A549 (cell line): ENCODE data around the gene SGTA. TPM values are rescaled to one million over a fixed set of nuclear protein-coding genes. Genes with fewer than 3 reads are reported as not detected.

Experiments
- ATAC-seq, 2 experiments: fragments of 200-7000 bp in 1 of 2; fragments of >200 bp in 1 of 2; cut with Nextera tagmentation in 1 of 2; cut with Tn5 transposase in 1 of 2; 3 replicates each; pipeline versions ENCODE4 v1.8.0 to v1.9.1; 2018 to 2020; ENCODE audit warnings: mild to moderate bottlenecking in 1 of 2, moderate library complexity in 1 of 2
- CTCF ChIA-PET: fragments of 300-600 bp; sonication (Branson Sonifier 250); formaldehyde crosslinking; extraction: SDS; loops from one replicate; lab custom pipeline; 2021; ENCODE audit warnings: antibody characterized with exemption, inconsistent platforms; lab: Yijun Ruan, JAX
- POLR2A ChIA-PET: fragments of 350-600 bp; formaldehyde crosslinking; extraction: SDS; loops from one replicate; lab custom pipeline; 2021; ENCODE audit warnings: antibody characterized with exemption, inconsistent platforms; lab: Yijun Ruan, JAX
- DNase-seq, 2 experiments: peaks; one replicate each; pipeline versions ENCODE4 v3.0.0 to v3.0.0-alpha.2; 2011 to 2016; ENCODE audit warnings: low read depth in 1 of 2, low spot score in 1 of 2
- FAIRE-seq: peaks from 2 replicates; lab custom pipeline; 2011; peaks lifted over from hg19 to GRCh38; lab: Jason Lieb, UNC
- H3K27ac ChIP-seq, 2 experiments: fragments of >200 bp; sonication (Bioruptor Twin); formaldehyde crosslinking; 3 replicates each; pipeline ENCODE4 v1.5.1; 2016 to 2017
- H3K4me1 ChIP-seq: fragments of >200 bp; sonication (Bioruptor Twin); formaldehyde crosslinking; 3 replicates; pipeline ENCODE4 v1.6.1; 2016
- H3K4me2 ChIP-seq: fragments of >200 bp; sonication (Bioruptor Twin); formaldehyde crosslinking; 3 replicates; pipeline ENCODE4 v1.6.1; 2016
- H3K4me3 ChIP-seq: fragments of >200 bp; sonication (Bioruptor Twin); formaldehyde crosslinking; 3 replicates; pipeline ENCODE4 v1.5.1; 2016
- H3K9me3 ChIP-seq: fragments of >200 bp; sonication (Bioruptor Twin); formaldehyde crosslinking; 3 replicates; pipeline ENCODE4 v1.6.1; 2016
- BHLHE40 ChIP-seq: IDR thresholded peaks from 2 replicates; pipeline ENCODE4 v1.6.1; 2012; ENCODE audit warnings: low read depth, low read length, inconsistent platforms
- CEBPB ChIP-seq, 2 experiments: fragments of >200 bp in 1 of 2; sonication (Bioruptor Twin) in 1 of 2; formaldehyde crosslinking in 1 of 2; IDR thresholded peaks; 2 replicates each; pipeline ENCODE4 v1.6.1; 2012 to 2016
- CTCF ChIP-seq: fragments of >200 bp; sonication (Bioruptor Twin); formaldehyde crosslinking; IDR thresholded peaks from 3 replicates; pipeline ENCODE4 v1.5.1; 2016
- E2F6 ChIP-seq: IDR thresholded peaks from 2 replicates; pipeline ENCODE4 v1.6.1; 2012; ENCODE audit warnings: low read depth, borderline replicate concordance
- EHF ChIP-seq: fragments of 250-450 bp; sonication (Bioruptor Pico); IDR thresholded peaks from 2 replicates; pipeline ENCODE4 v1.5.0; 2020; ENCODE audit warnings: mild to moderate bottlenecking
- EP300 ChIP-seq, 2 experiments: fragments of >200 bp; sonication (Bioruptor Twin); formaldehyde crosslinking; IDR thresholded peaks; 2 replicates in 1 of 2; 3 replicates in 1 of 2; pipeline ENCODE4 v1.6.1; 2016 to 2017
- FOSL2 ChIP-seq, 2 experiments: fragments of 450-650 bp in 1 of 2; fragments of >200 bp in 1 of 2; sonication (Bioruptor Twin) in 1 of 2; formaldehyde crosslinking; IDR thresholded peaks; 2 replicates each; pipeline versions ENCODE4 v1.5.0 to v1.6.1; 2016 to 2020; ENCODE audit warnings: mild to moderate bottlenecking in 1 of 2, moderate library complexity in 1 of 2
- GATA3 ChIP-seq: IDR thresholded peaks from 2 replicates; pipeline ENCODE4 v1.6.1; 2012; ENCODE audit warnings: borderline replicate concordance
- HEYL ChIP-seq: fragments of 250-450 bp; sonication (Bioruptor Pico); IDR thresholded peaks from 2 replicates; pipeline ENCODE4 v1.8.0; 2021; ENCODE audit warnings: mild to moderate bottlenecking, moderate library complexity
- HOXB13 ChIP-seq: fragments of 250-450 bp; sonication (Bioruptor Pico); IDR thresholded peaks from 2 replicates; pipeline ENCODE4 v1.5.0; 2020; ENCODE audit warnings: low read depth, mild to moderate bottlenecking, moderate library complexity
- JUN ChIP-seq, 2 experiments: fragments of >200 bp; sonication (Bioruptor Twin); formaldehyde crosslinking; IDR thresholded peaks; 2 replicates in 1 of 2; 3 replicates in 1 of 2; pipeline ENCODE4 v1.6.1; 2016 to 2017
- MYC ChIP-seq: IDR thresholded peaks from 2 replicates; pipeline ENCODE4 v1.6.1; 2012; ENCODE audit warnings: mild to moderate bottlenecking, inconsistent platforms, low read length, improper control_type of control experiment, borderline replicate concordance
- NFE2L2 ChIP-seq: fragments of 150-350 bp; conservative IDR thresholded peaks from 2 replicates; pipeline ENCODE4 v1.6.1; 2014; ENCODE audit warnings: low read length
- NPAS2 ChIP-seq: fragments of 250-450 bp; sonication (Bioruptor Pico); IDR thresholded peaks from 2 replicates; pipeline ENCODE4 v1.8.0; 2022; ENCODE audit warnings: mild to moderate bottlenecking, moderate library complexity, borderline replicate concordance
- NR3C1 ChIP-seq: fragments of >200 bp; sonication (Bioruptor Twin); formaldehyde crosslinking; IDR thresholded peaks from 3 replicates; pipeline ENCODE4 v1.6.1; 2017
- PBX3 ChIP-seq: IDR thresholded peaks from 2 replicates; pipeline ENCODE4 v1.6.1; 2012
- POLR2AphosphoS2 ChIP-seq: conservative IDR thresholded peaks from 2 replicates; pipeline ENCODE4 v1.6.1; 2012; ENCODE audit warnings: low read length, improper control_type of control experiment, inconsistent platforms
- RAD21 ChIP-seq, 2 experiments: fragments of >200 bp in 1 of 2; sonication (Bioruptor Twin) in 1 of 2; formaldehyde crosslinking in 1 of 2; IDR thresholded peaks in 1 of 2; conservative IDR thresholded peaks in 1 of 2; 2 replicates in 1 of 2; 3 replicates in 1 of 2; pipeline ENCODE4 v1.6.1; 2012 to 2018; ENCODE audit warnings: inconsistent platforms in 1 of 2
- SMC3 ChIP-seq: fragments of >200 bp; sonication (Bioruptor Twin); formaldehyde crosslinking; IDR thresholded peaks from 3 replicates; pipeline ENCODE4 v1.6.1; 2018; ENCODE audit warnings: inconsistent platforms
- TFCP2L1 ChIP-seq: fragments of 250-450 bp; sonication (Bioruptor Pico); IDR thresholded peaks from 2 replicates; pipeline ENCODE4 v1.5.0; 2021; ENCODE audit warnings: mild to moderate bottlenecking
- ZC3H11A ChIP-seq: fragments of 450-650 bp; IDR thresholded peaks from 2 replicates; pipeline ENCODE4 v1.6.1; 2014; ENCODE audit warnings: antibody characterized with exemption, mild to moderate bottlenecking
- ZNF302 ChIP-seq: fragments of 250-450 bp; sonication (Bioruptor Pico); IDR thresholded peaks from 2 replicates; pipeline ENCODE4 v1.9.0; 2021; ENCODE audit warnings: inconsistent platforms, mild to moderate bottlenecking, moderate library complexity
- ZSCAN20 ChIP-seq: fragments of 250-450 bp; sonication (Bioruptor Pico); IDR thresholded peaks from 2 replicates; pipeline ENCODE4 v1.8.0; 2022; ENCODE audit warnings: mild to moderate bottlenecking, moderate library complexity
- WGBS: methylation state at CpG from one replicate; pipeline ENCODE4 v1.1.6; 2017; ENCODE audit errors: missing lambda C conversion rate; 5-methylcytosine and 5-hydroxymethylcytosine counted together
- polyA plus RNA-seq, 4 experiments: library from polyadenylated mRNA; depleted of rRNA in 3 of 4; stranded (reverse); fragments of >200 nt; fragmentation: RNase III in 1 of 4; extraction: RNeasy Plus Mini Kit Qiagen cat#74134 plus additional on column Dnase treatment in 1 of 4; gene quantifications; 2 replicates in 3 of 4; 3 replicates in 1 of 4; pipeline ENCODE4 v1.2.3, GENCODE V29; 2011 to 2017
- TF ChIP-seq, protein P1 (sequence below): fragments of 450-650 bp; IDR thresholded peaks from 2 replicates; pipeline ENCODE4 v1.6.1; 2014; ENCODE audit warnings: antibody characterized with exemption
- TF ChIP-seq, protein P2 (sequence below): fragments of 250-450 bp; sonication (Bioruptor Pico); IDR thresholded peaks from 2 replicates; pipeline ENCODE4 v1.5.0; 2020; ENCODE audit warnings: low read depth, mild to moderate bottlenecking, moderate library complexity
- TF ChIP-seq, protein P3 (sequence below): fragments of >200 bp; sonication (Bioruptor Twin); formaldehyde crosslinking; IDR thresholded peaks from 2 replicates; pipeline ENCODE4 v1.6.1; 2016

SGTA gene
- polyA plus RNA-seq, 2 of the 4 experiments (the other 2 are of a cell fraction) = 39.1 to 48.0 TPM

DNA sequence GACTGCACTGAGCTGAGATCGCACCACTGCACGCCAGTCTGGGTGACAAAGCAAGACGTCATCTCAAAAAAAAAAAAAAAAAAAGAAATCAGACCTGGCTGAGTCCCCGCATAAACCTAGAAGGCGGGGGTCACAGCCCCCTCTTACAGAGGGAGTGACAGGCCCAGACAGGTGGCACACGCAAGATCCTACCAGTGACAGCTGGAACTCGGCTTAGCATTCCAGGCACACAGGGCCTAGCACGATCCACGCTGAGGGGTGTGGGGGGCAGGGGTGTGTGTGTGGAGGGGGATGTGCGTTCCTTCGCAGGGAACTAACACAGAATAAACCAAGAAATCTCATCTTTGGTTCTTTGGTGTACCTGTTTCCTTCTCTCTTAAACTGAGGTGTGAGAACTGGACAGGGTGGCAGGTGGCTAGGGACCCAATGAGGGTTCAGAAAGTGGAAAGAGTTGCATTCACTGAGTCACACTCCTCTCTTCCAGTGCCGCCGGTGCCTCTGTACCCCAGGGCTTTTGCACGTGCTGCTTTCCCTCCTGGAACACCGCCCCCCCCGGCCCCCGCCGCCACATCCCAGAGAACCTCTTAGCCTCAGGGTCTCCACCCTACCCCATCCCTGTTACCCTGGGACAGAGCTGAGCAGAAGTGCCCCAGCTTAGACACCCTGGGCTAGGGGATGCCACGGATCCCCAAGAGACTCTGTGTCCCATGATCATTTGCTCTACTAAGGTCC lies 5.0 kb downstream of the SGTA start:
- no peak overlapping the region for H3K4me3 ChIP-seq
- ATAC-seq = no peak
- no peak for TF ChIP-seq HEYL (CRISPR knock-in tag)
- no peak for TF ChIP-seq POLR2AphosphoS2
- TF ChIP-seq, protein P1, sequence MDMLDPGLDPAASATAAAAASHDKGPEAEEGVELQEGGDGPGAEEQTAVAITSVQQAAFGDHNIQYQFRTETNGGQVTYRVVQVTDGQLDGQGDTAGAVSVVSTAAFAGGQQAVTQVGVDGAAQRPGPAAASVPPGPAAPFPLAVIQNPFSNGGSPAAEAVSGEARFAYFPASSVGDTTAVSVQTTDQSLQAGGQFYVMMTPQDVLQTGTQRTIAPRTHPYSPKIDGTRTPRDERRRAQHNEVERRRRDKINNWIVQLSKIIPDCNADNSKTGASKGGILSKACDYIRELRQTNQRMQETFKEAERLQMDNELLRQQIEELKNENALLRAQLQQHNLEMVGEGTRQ = no peak
- no peak for TF ChIP-seq JUN (IDR thresholded peaks at IDR 0.05)
- TF ChIP-seq, protein P2, sequence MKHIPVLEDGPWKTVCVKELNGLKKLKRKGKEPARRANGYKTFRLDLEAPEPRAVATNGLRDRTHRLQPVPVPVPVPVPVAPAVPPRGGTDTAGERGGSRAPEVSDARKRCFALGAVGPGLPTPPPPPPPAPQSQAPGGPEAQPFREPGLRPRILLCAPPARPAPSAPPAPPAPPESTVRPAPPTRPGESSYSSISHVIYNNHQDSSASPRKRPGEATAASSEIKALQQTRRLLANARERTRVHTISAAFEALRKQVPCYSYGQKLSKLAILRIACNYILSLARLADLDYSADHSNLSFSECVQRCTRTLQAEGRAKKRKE = no peak
- no peak for TF ChIP-seq BHLHE40
- no peak for TF ChIP-seq CEBPB (IDR thresholded peaks at IDR 0.05)
- no peak for TF ChIP-seq CTCF
- no peak for TF ChIP-seq SMC3
- TF ChIP-seq TFCP2L1 (CRISPR knock-in tag) = no peak
- no peak for TF ChIP-seq NPAS2 (CRISPR knock-in tag)
- TF ChIP-seq, all 56 proteins: peak for 0
- FAIRE-seq = no peak
- H3K4me1 ChIP-seq = peaks cover 9% of the 10 kb centered on the region; the same call in 2 of the 3 replicates
- DNase-seq = no peak
- ChIA-PET CTCF (interaction anchor here (0.7 to 1.7 kb wide), 3 partner anchors 29 to 337 kb away, joined by 3 to 9 read pairs (median 3); no protein-coding TSS in a partner anchor), POLR2A (no interaction called here)
- 96% methylated on average over 16 of the region's 19 CpGs for WGBS
- no peak overlapping the region for H3K4me2 ChIP-seq
- H3K9me3 ChIP-seq = no peaks in the 10 kb centered on the region
- H3K27ac ChIP-seq = no peak overlapping the region

DNA sequence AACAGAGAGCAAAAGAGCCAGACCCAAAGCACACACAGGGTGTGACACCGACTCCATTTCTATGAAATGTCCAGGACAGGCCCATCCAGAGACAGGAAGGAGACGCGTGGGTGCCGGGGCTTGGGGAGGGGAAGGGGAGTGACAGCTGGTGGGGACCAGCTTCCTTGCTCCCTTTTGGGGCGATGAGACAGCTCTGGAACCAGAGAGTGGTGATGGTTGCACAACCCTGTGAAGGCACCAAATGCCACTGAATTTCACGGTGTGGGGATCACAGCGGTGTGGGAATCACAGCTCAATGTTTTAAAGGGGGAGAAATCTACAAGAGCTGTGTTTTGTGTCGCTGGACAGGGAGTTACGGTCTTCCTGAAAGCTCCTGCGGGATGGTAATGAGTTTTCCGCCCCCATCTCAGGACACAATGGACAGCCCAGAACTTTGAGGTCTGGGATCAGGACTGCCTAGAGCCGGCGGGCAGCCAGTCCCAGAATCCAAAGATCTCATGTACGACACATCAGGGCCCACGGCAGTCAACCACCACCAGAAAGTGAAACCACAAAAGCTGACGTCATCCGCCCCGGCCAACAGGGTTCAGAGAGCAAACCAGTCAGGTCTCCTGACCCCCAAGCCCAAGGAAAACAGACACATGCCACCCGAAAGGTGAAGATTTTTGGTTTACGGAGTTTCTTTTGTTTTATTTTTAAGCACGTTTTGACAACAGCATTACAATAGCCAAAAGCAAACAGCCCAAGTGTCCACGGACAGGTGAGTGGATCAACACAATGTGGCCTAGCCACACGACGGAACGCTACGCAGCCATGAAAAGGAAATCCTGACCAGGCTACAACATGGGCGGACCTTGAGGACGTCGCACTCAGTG lies 7.3 kb downstream of the SGTA start:
- Histone ChIP-seq H3K27ac (no peak overlapping the region), H3K4me1 (no peaks in the 10 kb centered on the region)
- POLR2A ChIA-PET = no interaction called here

DNA sequence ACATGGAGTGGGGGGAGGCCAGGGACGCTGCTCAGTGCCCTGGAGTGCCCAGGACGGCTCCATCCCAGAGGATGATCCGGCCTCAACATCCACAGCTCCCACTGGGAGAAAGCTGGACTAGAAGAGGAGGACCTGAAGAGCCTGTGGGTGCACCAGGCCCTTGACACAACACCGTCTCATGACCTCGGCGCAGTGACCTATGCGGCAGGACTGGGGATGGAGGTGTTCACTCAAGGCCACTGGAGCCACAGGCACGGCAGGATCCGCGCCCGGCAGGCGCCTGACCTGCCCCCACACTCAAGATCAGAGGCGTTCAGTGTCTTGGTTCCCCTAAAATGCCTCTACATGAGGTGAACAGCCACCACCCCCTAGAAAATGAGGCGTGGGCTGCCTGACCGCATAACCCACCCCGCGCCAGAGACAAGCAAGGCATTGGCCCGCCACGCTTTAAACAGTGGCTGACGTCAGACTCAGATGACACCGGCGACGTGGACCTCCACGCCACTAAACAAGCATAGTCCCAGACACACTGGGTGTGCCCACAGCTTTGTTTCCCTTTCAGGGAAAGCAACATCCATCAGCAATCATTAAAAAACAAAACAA lies 8.0 kb downstream of the SGTA start:
- ATAC-seq (no peak), DNase-seq (no peak), FAIRE-seq (no peak)
- CTCF ChIA-PET = no interaction called here
- no peak overlapping the region for H3K27ac ChIP-seq
- POLR2A ChIA-PET = no interaction called here
- H3K4me2 ChIP-seq = no peak overlapping the region
- no peaks in the 10 kb centered on the region for H3K9me3 ChIP-seq
- TF ChIP-seq MYC (no peak), ZNF302 (CRISPR knock-in tag) (no peak), RAD21 (conservative IDR thresholded peaks at IDR 0.05 in 1 of 2, IDR thresholded peaks at IDR 0.05 in 1 of 2) (no peak), PBX3 (no peak), NFE2L2 (no peak), CEBPB (IDR thresholded peaks at IDR 0.05) (no peak), HOXB13 (no peak), ZC3H11A (no peak), GATA3 (no peak), ZSCAN20 (CRISPR knock-in tag) (no peak), EHF (CRISPR knock-in tag) (no peak), E2F6 (no peak)
- TF ChIP-seq, protein P3, sequence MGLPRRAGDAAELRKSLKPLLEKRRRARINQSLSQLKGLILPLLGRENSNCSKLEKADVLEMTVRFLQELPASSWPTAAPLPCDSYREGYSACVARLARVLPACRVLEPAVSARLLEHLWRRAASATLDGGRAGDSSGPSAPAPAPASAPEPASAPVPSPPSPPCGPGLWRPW = no peak
- WGBS = 94% methylated on average over 20 of the region's 24 CpGs
- H3K4me1 ChIP-seq = no peaks in the 10 kb centered on the region
- H3K4me3 ChIP-seq = no peak overlapping the region

More for the DNA sequence above, 7.3 kb downstream of the SGTA start:
- TF ChIP-seq NFE2L2 (no peak), EP300 (IDR thresholded peaks at IDR 0.05) (no peak), NR3C1 (no peak), HEYL (CRISPR knock-in tag) (no peak), FOSL2 (IDR thresholded peaks at IDR 0.05) (no peak), FOSL2 (CRISPR knock-in tag; IDR thresholded peaks at IDR 0.05) (no peak)
- DNase-seq = no peak
- H3K4me2 ChIP-seq = no peak overlapping the region
- FAIRE-seq = no peak
- CTCF ChIA-PET = no interaction called here
- H3K4me3 ChIP-seq = no peak overlapping the region
- 90% methylated on average over 29 of the region's 29 CpGs for WGBS
- H3K9me3 ChIP-seq = no peaks in the 10 kb centered on the region
- ATAC-seq = no peak
